Measurements from ENCODE around the gene MEGF8. TPM values are rescaled to one million over a fixed set of nuclear protein-coding genes. Genes with fewer than 3 reads are reported as not detected.

Gene MEGF8
- total RNA-seq (10 to 100 TPM in 3 of 4 donors, 1 to 10 TPM in 1; 7.9 to 21.1 (median 16.8) TPM), polyA plus RNA-seq (1 to 10 TPM; 3.3 to 8.1 (median 4.3) TPM)
- long read RNA-seq, donor 1, partial matches to known transcripts = 5 of 15 reads
- long read RNA-seq, donor 1, other reads (novel, unspliced or antisense) = 10 of 15 reads
- long read RNA-seq, donor 2, partial matches to known transcripts = 11 of 22 reads
- long read RNA-seq, donor 2, other reads (novel, unspliced or antisense) = 11 of 22 reads

GRCh38 chr19:42325308-42325895, at the start of gene MEGF8:
Gene MEGF8 (plus strand): TSS chr19:42325635. CDS start chr19:42326244, 609 bp downstream.
- H3K4me3 ChIP-seq = peak within 1 kb of the TSS; percentile 91
- no peak for TF ChIP-seq CTCF (IDR thresholded peaks at IDR 0.05)
- no peaks in the 10 kb centered on the region for H3K36me3 ChIP-seq (ENCODE audit: insufficient read depth in 1 of 2, low read depth in 1 of 2)
- intact Hi-C loops (cut with DNase I) = loop anchor here in 1 of 2 donors (5.0 kb wide), 1 partner anchor 193 kb away; the partner anchor contains the start of gene POU2F2
- peaks cover 17% of the 10 kb centered on the region for H3K4me1 ChIP-seq
- H3K27me3 ChIP-seq (ENCODE audit: insufficient read depth in 3 of 3, low read length in 2 of 3) = peaks cover 0 to 22% (median 14%) of the 10 kb centered on the region in 3 donors
- ATAC-seq (peak; percentile 97), DNase-seq (peak; percentile 97 to 99)
- peak within 1 kb of the TSS; percentile 77 for H3K27ac ChIP-seq
- no peaks in the 10 kb centered on the region for H3K9me3 ChIP-seq
- 0 to 1% (median 1%) methylated on average over 45 of the region's 45 CpGs for WGBS, 3 donors

GRCh38 chr19:42276284-42276683, 49.2 kb upstream of the MEGF8 start:
- Histone ChIP-seq H3K4me3 (no peak overlapping the region), H3K27me3 (ENCODE audit: insufficient read depth in 3 of 3, low read length in 2 of 3) (no peaks in the 10 kb centered on the region), H3K4me1 (peaks cover 64% of the 10 kb centered on the region), H3K36me3 (ENCODE audit: insufficient read depth in 1 of 2, low read depth in 1 of 2) (peaks cover 4 to 47% of the 10 kb centered on the region in 2 donors), H3K27ac (no peak overlapping the region), H3K9me3 (no peaks in the 10 kb centered on the region)
- intact Hi-C loops (cut with DNase I) = no loop called here
- no peak for ATAC-seq
- WGBS, 3 donors = 44 to 58% (median 54%) methylated on average over 3 of the region's 3 CpGs
- no peak for TF ChIP-seq CTCF (IDR thresholded peaks at IDR 0.05)
- no peak for DNase-seq

- H3K4me3 ChIP-seq = no peak overlapping the region
- H3K27me3 ChIP-seq (ENCODE audit: insufficient read depth in 3 of 3, low read length in 2 of 3) = no peaks in the 10 kb centered on the region
- intact Hi-C loops (cut with DNase I) = no loop called here
- no peaks in the 10 kb centered on the region for H3K9me3 ChIP-seq
- H3K36me3 ChIP-seq (ENCODE audit: insufficient read depth in 1 of 2, low read depth in 1 of 2) = peaks cover 4 to 45% of the 10 kb centered on the region in 2 donors
- WGBS, 3 donors = 62 to 82% (median 63%) methylated on average over 4 of the region's 4 CpGs
- ATAC-seq (no peak), DNase-seq (no peak)
- H3K27ac ChIP-seq = peak overlapping the region; percentile 91
- peaks cover 64% of the 10 kb centered on the region for H3K4me1 ChIP-seq
- no peak for TF ChIP-seq CTCF (IDR thresholded peaks at IDR 0.05)
Observed at GRCh38 chr19:42276821-42277220, 48.6 kb upstream of the MEGF8 start.

- H3K4me1 ChIP-seq = peaks cover 71% of the 10 kb centered on the region
- no peaks in the 10 kb centered on the region for H3K27me3 ChIP-seq (ENCODE audit: insufficient read depth in 3 of 3, low read length in 2 of 3)
- peaks cover 0 to 34% of the 10 kb centered on the region in 2 donors for H3K36me3 ChIP-seq (ENCODE audit: insufficient read depth in 1 of 2, low read depth in 1 of 2)
- DNase-seq = peak in 1 of 2 donors; percentile 53
- peak overlapping the region; percentile 77 for H3K4me3 ChIP-seq
- WGBS, 3 donors = 20 to 31% (median 22%) methylated on average over 9 to 10 of the region's 10 CpGs
- H3K27ac ChIP-seq = peak overlapping the region; percentile 91
- ATAC-seq = no peak
- intact Hi-C loops (cut with DNase I) = loop anchor here in 1 of 2 donors (2.0 kb wide), 1 partner anchor 31 kb away; no protein-coding TSS in a partner anchor
- H3K9me3 ChIP-seq = no peaks in the 10 kb centered on the region
- TF ChIP-seq CTCF (IDR thresholded peaks at IDR 0.05) = no peak
Observed at GRCh38 chr19:42277821-42278451, 47.5 kb upstream of the MEGF8 start.

Measured in psoas muscle (tissue), 8 donors.